Lung (tissue), 12 donors: ENCODE results near the gene IFT52. TPM values are rescaled to one million over a fixed set of nuclear protein-coding genes. Genes with fewer than 3 reads are reported as not detected.

ENCODE experiments used
- ATAC-seq: fragments of 200-7000 bp; cut with Tn5 transposase; one replicate; pipeline ENCODE4 v1.9.1; 2020; ENCODE audit warnings: moderate number of reproducible peaks; ENCODE audit not compliant: insufficient read depth, low FRiP score
- DNase-seq, 3 donors: peaks; one replicate each; pipeline ENCODE4 v3.0.0-alpha.2; 2013 to 2017
- H3K27ac ChIP-seq, 2 donors: one replicate each; pipeline ENCODE4 v1.5.1; 2013; ENCODE audit warnings: mild to moderate bottlenecking in 2 of 2, moderate library complexity in 2 of 2, control low read depth in 1 of 2, inconsistent platforms in 1 of 2, low read depth in 1 of 2, low read length in 1 of 2
- H3K27me3 ChIP-seq, 3 donors: one replicate each; pipeline ENCODE4 v1.5.1; 2013; ENCODE audit warnings: low read length in 2 of 3; ENCODE audit not compliant: control insufficient read depth in 3 of 3, insufficient read depth in 3 of 3
- H3K36me3 ChIP-seq, 4 donors: one replicate each; pipeline ENCODE4 v1.5.1; 2013; ENCODE audit warnings: low read length in 4 of 4, mild to moderate bottlenecking in 1 of 4, moderate library complexity in 1 of 4; ENCODE audit not compliant: control insufficient read depth in 4 of 4, insufficient read depth in 4 of 4
- H3K4me1 ChIP-seq, 5 donors: one replicate each; pipeline ENCODE4 v1.5.1; 2013; ENCODE audit warnings: low read length in 5 of 5, mild to moderate bottlenecking in 2 of 5, moderate library complexity in 1 of 5; ENCODE audit not compliant: control insufficient read depth in 5 of 5, insufficient read depth in 5 of 5
- H3K4me3 ChIP-seq: one replicate; pipeline ENCODE4 v1.5.1; 2013; ENCODE audit warnings: mild to moderate bottlenecking, control low read depth, moderate library complexity
- H3K9ac ChIP-seq, 2 donors: one replicate each; pipeline ENCODE4 v1.5.1; 2013; ENCODE audit warnings: low read length in 2 of 2, control low read depth in 1 of 2; ENCODE audit not compliant: insufficient read depth in 1 of 2
- H3K9me3 ChIP-seq, 4 donors: one replicate each; pipeline ENCODE4 v1.5.1; 2013; ENCODE audit warnings: low read length in 3 of 4, mild to moderate bottlenecking in 1 of 4, moderate library complexity in 1 of 4; ENCODE audit not compliant: control insufficient read depth in 4 of 4, insufficient read depth in 3 of 4
- WGBS, 2 donors: extraction: QIAGEN DNeasy Blood & Tissue Kit; methylation state at CpG; one replicate each; pipeline ENCODE4 v1.1.7; 2013; 5-methylcytosine and 5-hydroxymethylcytosine counted together
- polyA plus RNA-seq, 2 donors: library from polyadenylated mRNA; stranded (reverse); fragments of 200-250 nt; gene quantifications; one replicate each; pipeline ENCODE4 v1.2.1, GENCODE V29; 2013
- total RNA-seq, 2 donors: library from RNA; depleted of rRNA in 1 of 2; stranded (reverse); fragments of >200 nt in 1 of 2; gene quantifications; one replicate each; pipeline ENCODE4 v1.2.1, GENCODE V29; 2014 to 2021
- TF ChIP-seq, protein P1 (sequence below): IDR thresholded peaks from 2 replicates; pipeline ENCODE4 v1.5.1; 2012; ENCODE audit warnings: mild to moderate bottlenecking; ENCODE audit errors: control extremely low read depth, extremely low read depth
- donor health status: control.
- donor health status: control.
- donor health status: Bipolar disorder and iron deficiency.
- donor health status: healthy.
- donor health status: DM: yes; HTN: yes; CAD: no.

IFT52 gene
- total and polyA plus RNA-seq, 4 donors: 16.0 to 49.0 (median 22.5) TPM

DNA sequence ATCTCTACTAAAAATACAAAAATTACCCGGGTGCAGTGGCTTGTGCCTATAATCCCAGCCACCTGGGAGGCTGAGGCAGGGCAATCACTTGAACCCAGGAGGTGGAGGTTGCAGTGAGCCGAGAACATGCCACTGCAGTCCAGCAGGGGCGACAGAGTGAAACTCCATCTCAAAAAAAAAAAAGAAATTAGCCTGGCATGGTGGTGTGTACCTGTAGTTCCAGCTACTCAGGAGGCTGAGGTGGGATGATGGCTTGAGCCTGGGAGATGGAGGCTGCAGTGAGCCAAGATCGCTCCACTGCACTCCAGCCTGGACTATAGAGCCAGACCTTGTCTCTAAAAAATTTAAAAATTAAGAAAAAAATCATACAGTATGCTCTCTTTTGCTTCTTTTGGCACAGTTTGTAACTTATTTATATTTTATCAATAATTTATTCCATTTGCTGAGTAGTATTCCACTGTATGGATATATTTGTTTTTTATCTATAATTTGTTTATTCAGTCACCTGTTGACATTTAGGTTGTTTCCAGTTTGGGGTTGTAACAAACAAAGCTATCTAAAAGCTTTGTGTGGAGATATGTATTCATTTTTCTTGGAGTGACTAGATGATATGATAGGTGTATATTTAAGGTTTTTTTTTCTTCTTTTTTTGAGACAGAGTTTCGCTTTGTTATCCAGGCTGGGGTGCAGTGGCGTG, 68.1 kb downstream of the IFT52 start:
- TF ChIP-seq, protein P1, sequence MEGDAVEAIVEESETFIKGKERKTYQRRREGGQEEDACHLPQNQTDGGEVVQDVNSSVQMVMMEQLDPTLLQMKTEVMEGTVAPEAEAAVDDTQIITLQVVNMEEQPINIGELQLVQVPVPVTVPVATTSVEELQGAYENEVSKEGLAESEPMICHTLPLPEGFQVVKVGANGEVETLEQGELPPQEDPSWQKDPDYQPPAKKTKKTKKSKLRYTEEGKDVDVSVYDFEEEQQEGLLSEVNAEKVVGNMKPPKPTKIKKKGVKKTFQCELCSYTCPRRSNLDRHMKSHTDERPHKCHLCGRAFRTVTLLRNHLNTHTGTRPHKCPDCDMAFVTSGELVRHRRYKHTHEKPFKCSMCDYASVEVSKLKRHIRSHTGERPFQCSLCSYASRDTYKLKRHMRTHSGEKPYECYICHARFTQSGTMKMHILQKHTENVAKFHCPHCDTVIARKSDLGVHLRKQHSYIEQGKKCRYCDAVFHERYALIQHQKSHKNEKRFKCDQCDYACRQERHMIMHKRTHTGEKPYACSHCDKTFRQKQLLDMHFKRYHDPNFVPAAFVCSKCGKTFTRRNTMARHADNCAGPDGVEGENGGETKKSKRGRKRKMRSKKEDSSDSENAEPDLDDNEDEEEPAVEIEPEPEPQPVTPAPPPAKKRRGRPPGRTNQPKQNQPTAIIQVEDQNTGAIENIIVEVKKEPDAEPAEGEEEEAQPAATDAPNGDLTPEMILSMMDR: no peak
- Histone ChIP-seq H3K27ac (no peak overlapping the region), H3K36me3 (no peaks in the 10 kb centered on the region), H3K4me3 (no peak overlapping the region), H3K4me1 (peaks cover 0 to 6% (median 0%) of the 10 kb centered on the region in 5 donors), H3K9ac (no peak overlapping the region), H3K9me3 (no peaks in the 10 kb centered on the region), H3K27me3 (no peaks in the 10 kb centered on the region)
- no peak for ATAC-seq
- WGBS, 2 donors: 87 to 89% methylated on average over 6 of the region's 6 CpGs
- no peak for DNase-seq

DNA sequence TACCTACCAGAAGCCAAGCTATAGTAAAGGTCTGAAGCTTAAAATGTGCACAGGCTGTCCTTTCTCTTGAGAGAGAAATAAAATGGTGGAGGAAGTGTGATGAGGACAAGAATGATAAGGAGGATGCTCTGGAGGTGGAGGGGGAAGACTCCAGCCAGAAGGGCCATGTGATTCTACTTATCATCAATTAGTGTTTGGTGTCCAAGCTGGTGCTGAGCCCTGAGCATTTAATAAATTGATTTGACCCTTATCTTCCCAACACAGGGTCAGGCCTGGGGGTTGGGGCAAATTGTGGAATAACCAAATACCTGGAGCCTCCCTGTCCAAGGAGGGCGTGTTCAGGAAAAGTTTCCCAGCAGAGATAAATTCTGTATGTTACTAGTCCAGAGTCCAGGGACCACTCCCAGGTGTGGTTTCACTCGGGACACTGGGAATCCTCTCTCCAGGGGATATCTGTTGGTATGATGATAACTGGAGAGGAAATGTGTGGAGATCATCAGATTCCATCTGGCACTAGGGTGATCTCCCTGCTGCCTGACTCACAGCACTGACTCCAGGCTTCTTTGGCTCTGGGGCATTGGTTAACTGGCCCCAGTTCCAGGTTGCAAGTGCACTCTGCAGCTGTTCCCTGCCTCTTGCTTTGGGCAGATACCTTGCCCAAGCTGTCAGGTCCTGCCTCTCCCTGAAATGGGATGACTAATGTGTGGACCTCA, 72.4 kb downstream of the IFT52 start:
- H3K27ac ChIP-seq: no peak overlapping the region
- no peak overlapping the region for H3K4me3 ChIP-seq
- no peak for DNase-seq
- no peak overlapping the region for H3K9ac ChIP-seq
- H3K9me3 ChIP-seq: no peaks in the 10 kb centered on the region
- ATAC-seq: no peak
- H3K4me1 ChIP-seq: peaks cover 0 to 7% (median 5%) of the 10 kb centered on the region in 5 donors
- H3K27me3 ChIP-seq: peaks cover 0 to 3% (median 2%) of the 10 kb centered on the region in 3 donors
- 61 to 78% methylated on average over 2 of the region's 2 CpGs for WGBS, 2 donors
- TF ChIP-seq, protein P1: no peak
- H3K36me3 ChIP-seq: no peaks in the 10 kb centered on the region

DNA sequence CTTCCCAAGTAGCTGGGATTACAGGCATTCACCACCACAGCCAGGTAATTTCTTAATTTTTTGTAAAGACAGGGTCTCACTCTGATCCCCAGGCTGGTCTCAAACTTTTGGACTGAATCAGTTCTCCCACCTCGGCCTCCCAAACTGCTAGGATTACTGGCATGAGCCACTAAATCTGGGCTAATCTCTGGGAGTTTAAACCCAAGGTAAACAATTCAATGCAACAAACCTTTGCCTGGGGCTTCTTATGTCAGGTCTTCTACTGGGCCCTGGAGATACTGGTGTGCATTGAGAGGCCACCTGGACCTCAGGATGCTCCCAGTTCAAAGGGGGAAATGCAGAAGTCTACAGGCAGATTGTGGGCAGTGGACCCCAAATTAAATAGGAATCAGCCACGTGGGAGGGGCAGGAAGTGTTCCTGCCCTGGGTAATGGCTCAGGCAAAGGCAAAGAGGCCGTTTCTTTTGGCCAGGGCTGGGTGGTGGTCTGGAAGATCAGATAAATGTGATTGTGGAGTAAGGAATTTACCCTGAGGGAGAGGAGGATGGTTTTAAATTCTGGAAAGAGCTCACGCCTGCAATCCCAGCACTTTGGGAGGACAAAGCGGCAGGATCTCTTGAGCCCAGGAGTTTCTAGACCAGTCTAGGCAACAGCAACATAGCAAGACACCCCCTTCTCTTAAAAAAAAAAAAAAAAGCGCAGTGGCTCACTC, 74.9 kb downstream of the IFT52 start:
- no peak overlapping the region for H3K4me3 ChIP-seq
- ATAC-seq: no peak

More for the DNA sequence above, 74.9 kb downstream of the IFT52 start:
- no peak overlapping the region for H3K9ac ChIP-seq
- no peak overlapping the region for H3K27ac ChIP-seq
- no peak for DNase-seq
- 76 to 80% methylated on average over 6 of the region's 6 CpGs for WGBS, 2 donors
- H3K27me3 ChIP-seq: peaks cover 0 to 3% (median 2%) of the 10 kb centered on the region in 3 donors
- H3K4me1 ChIP-seq: peaks cover 0 to 7% (median 5%) of the 10 kb centered on the region in 5 donors
- H3K36me3 ChIP-seq: no peaks in the 10 kb centered on the region
- H3K9me3 ChIP-seq: no peaks in the 10 kb centered on the region
- TF ChIP-seq, protein P1: no peak
